ENCODE measurements around the gene NDUFAF8.
"Not testable (repeated sequence)": the region's sequence is repeated elsewhere in the genome, so short reads cannot be mapped to it uniquely, and the experiment has no call there.

NDUFAF8 gene

GRCh38 chr17:81223762-81224130 lies 15.4 kb upstream of the NDUFAF8 start:
- no peak for DNase-seq (ENCODE audit: low spot score)

- DNase-seq (ENCODE audit: low spot score), result not testable (repeated sequence)
These were observed 11.5 kb upstream of the NDUFAF8 start for GRCh38 chr17:81227630-81228029.

- DNase-seq (ENCODE audit: low spot score), result no peak
These were observed 10.7 kb upstream of the NDUFAF8 start for GRCh38 chr17:81228420-81228819.

- no peak for DNase-seq (ENCODE audit: low spot score)
These were observed 10.1 kb upstream of the NDUFAF8 start for GRCh38 chr17:81228834-81229665.

- no peak for DNase-seq (ENCODE audit: low spot score)
These were observed 9.5 kb upstream of the NDUFAF8 start for GRCh38 chr17:81229666-81229920.

GRCh38 chr17:81230043-81230820 lies 8.9 kb upstream of the NDUFAF8 start:
- DNase-seq (ENCODE audit: low spot score), result peak; percentile 84

- no peak for DNase-seq (ENCODE audit: low spot score)
These were observed 7.9 kb upstream of the NDUFAF8 start for GRCh38 chr17:81231121-81231645.

GRCh38 chr17:81231766-81232581 lies 7.1 kb upstream of the NDUFAF8 start:
- DNase-seq (ENCODE audit: low spot score), result no peak

GRCh38 chr17:81232616-81233241 lies 6.4 kb upstream of the NDUFAF8 start:
- no peak for DNase-seq (ENCODE audit: low spot score)

GRCh38 chr17:81233316-81233715 lies 5.8 kb upstream of the NDUFAF8 start:
- DNase-seq (ENCODE audit: low spot score), result no peak

- DNase-seq (ENCODE audit: low spot score), result no peak
These were observed 5.2 kb upstream of the NDUFAF8 start for GRCh38 chr17:81233811-81234505.

- DNase-seq (ENCODE audit: low spot score), result no peak
These were observed 4.6 kb upstream of the NDUFAF8 start for GRCh38 chr17:81234506-81234855.

GRCh38 chr17:81234940-81235821 lies 3.9 kb upstream of the NDUFAF8 start:
- DNase-seq (ENCODE audit: low spot score), result no peak

GRCh38 chr17:81235822-81236740 lies 3.0 kb upstream of the NDUFAF8 start:
- no peak for DNase-seq (ENCODE audit: low spot score)

GRCh38 chr17:81236784-81237183 lies 2.3 kb upstream of the NDUFAF8 start:
- DNase-seq (ENCODE audit: low spot score), result no peak

- no peak for DNase-seq (ENCODE audit: low spot score)
These were observed 1.3 kb upstream of the NDUFAF8 start for GRCh38 chr17:81237591-81238489.

- DNase-seq (ENCODE audit: low spot score), result no peak
These were observed 666 bp upstream of the NDUFAF8 start for GRCh38 chr17:81238490-81238814.

GRCh38 chr17:81239714-81240555 lies 817 bp downstream of the NDUFAF8 start:
- DNase-seq (ENCODE audit: low spot score), result no peak

Measured in HuH-7.5 (cell line).